Testis (tissue), 2 donors: Measurements from ENCODE around the gene CCDC89.

Source experiments
- POLR2A ChIP-seq: fragments of 450-650 bp; IDR thresholded peaks from one replicate; pipeline ENCODE4 v1.6.1; 2017; ENCODE audit warnings: antibody characterized with exemption, mild to moderate bottlenecking, moderate library complexity
- TF ChIP-seq, protein P1 (sequence below), 3 experiments: fragments of 450-650 bp in 2 of 3; fragments of 200-600 bp in 1 of 3; sonication (generic) in 1 of 3; IDR thresholded peaks; one replicate each; pipeline ENCODE4 v1.5.1; 2016 to 2019; ENCODE audit warnings: antibody characterized with exemption in 3 of 3, mild to moderate bottlenecking in 2 of 3, moderate library complexity in 1 of 3

DNA sequence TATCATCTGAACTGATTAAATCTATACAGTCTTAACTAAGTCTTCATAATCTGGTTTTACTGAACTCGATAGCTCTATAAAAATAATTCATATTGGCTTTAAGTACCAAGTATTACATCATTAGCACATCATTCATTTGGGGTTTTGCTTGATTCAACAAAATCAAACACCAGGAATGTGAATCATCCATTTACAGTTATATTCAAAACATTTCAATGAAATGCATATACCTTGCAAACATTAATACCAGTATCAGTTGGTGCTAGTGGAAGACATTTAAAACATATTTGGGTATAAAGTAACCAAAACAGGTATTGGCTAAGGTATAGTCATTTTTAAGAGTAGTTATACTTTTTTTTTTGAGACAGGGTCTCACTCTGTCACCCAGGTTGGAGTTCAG is 12.2 kb upstream of the CCDC89 start:
- TF ChIP-seq POLR2A, result no peak
- TF ChIP-seq, protein P1, sequence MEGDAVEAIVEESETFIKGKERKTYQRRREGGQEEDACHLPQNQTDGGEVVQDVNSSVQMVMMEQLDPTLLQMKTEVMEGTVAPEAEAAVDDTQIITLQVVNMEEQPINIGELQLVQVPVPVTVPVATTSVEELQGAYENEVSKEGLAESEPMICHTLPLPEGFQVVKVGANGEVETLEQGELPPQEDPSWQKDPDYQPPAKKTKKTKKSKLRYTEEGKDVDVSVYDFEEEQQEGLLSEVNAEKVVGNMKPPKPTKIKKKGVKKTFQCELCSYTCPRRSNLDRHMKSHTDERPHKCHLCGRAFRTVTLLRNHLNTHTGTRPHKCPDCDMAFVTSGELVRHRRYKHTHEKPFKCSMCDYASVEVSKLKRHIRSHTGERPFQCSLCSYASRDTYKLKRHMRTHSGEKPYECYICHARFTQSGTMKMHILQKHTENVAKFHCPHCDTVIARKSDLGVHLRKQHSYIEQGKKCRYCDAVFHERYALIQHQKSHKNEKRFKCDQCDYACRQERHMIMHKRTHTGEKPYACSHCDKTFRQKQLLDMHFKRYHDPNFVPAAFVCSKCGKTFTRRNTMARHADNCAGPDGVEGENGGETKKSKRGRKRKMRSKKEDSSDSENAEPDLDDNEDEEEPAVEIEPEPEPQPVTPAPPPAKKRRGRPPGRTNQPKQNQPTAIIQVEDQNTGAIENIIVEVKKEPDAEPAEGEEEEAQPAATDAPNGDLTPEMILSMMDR (IDR thresholded peaks at IDR 0.05), result no peak
